ENCODE data around the gene OTOA. TPM values are rescaled to one million over a fixed set of nuclear protein-coding genes. Genes with fewer than 3 reads are reported as not detected.
"Not testable (repeated sequence)": the region's sequence is repeated elsewhere in the genome, so short reads cannot be mapped to it uniquely, and the experiment has no call there.

Gene OTOA
- not detected for polyA plus RNA-seq

- H3K27ac Mint-ChIP-seq: peak within 1 kb of the TSS in 2 of 3 donors; percentile 12 to 71
- H3K9me3 Mint-ChIP-seq: no peaks in the 10 kb centered on the region
Observed at GRCh38 chr16:21663889-21664647, at the start of gene OTOA. TSS of gene OTOA (plus strand) at chr16:21663968. CDS start at chr16:21678515, 14,547 bp downstream.

DNA sequence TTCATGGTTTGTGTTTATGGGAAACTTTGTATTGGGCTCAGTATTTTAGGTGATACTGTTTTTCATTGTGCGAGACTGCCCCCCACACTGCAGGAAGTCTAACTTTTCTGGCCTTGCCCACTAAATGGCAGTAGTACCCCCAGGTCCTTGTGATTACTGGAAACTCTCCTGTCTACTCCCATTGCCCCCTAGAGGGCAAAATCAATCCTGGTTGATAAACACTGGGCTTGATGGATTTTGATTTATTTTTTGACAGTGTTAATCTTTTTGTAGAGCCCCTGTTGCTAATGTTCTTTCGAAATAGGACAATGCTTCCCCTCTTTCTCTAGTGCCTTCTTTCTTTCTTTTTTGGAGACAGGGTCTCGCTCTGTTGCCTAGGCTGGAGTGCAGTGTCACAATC lies 48.9 kb upstream of the OTOA start:
- peak overlapping the region in 1 of 4 donors; percentile 68 for H3K4me3 Mint-ChIP-seq
- peaks cover 5% of the 10 kb centered on the region for H3K36me3 Mint-ChIP-seq
- no peak overlapping the region for H3K27ac Mint-ChIP-seq
- peaks cover 37 to 53% (median 48%) of the 10 kb centered on the region in 3 donors for H3K4me1 Mint-ChIP-seq
- H3K27me3 Mint-ChIP-seq: no peaks in the 10 kb centered on the region
- H3K9me3 Mint-ChIP-seq: no peaks in the 10 kb centered on the region

More at GRCh38 chr16:21663889-21664647, at the start of gene OTOA:
- H3K27me3 Mint-ChIP-seq: peaks cover 4% of the 10 kb centered on the region
- peaks cover 18 to 24% (median 20%) of the 10 kb centered on the region in 3 donors for H3K4me1 Mint-ChIP-seq
- H3K36me3 Mint-ChIP-seq: peaks cover 1% of the 10 kb centered on the region
- H3K4me3 Mint-ChIP-seq: peak within 1 kb of the TSS; percentile 61 to 93 (median 82)

GRCh38 chr16:21617607-21618006 lies 46.2 kb upstream of the OTOA start:
- Mint-ChIP-seq H3K9me3 (no peaks in the 10 kb centered on the region), H3K4me3 (peak overlapping the region in 1 of 4 donors; percentile 9), H3K4me1 (peaks cover 20 to 37% (median 32%) of the 10 kb centered on the region in 3 donors), H3K27me3 (no peaks in the 10 kb centered on the region), H3K27ac (peak overlapping the region in 2 of 3 donors; percentile 41 to 58), H3K36me3 (peaks cover 5% of the 10 kb centered on the region)

- Mint-ChIP-seq H3K27me3 (no peaks in the 10 kb centered on the region), H3K4me1 (peaks cover 17 to 33% (median 29%) of the 10 kb centered on the region in 3 donors), H3K4me3 (peak overlapping the region in 1 of 4 donors; percentile 9), H3K36me3 (peaks cover 3% of the 10 kb centered on the region), H3K27ac (no peak overlapping the region), H3K9me3 (no peaks in the 10 kb centered on the region)
Observed at GRCh38 chr16:21618281-21618680, 45.5 kb upstream of the OTOA start.

- no peak overlapping the region for H3K27ac Mint-ChIP-seq
- H3K4me1 Mint-ChIP-seq: peaks cover 16 to 28% (median 25%) of the 10 kb centered on the region in 3 donors
- no peaks in the 10 kb centered on the region for H3K9me3 Mint-ChIP-seq
- H3K4me3 Mint-ChIP-seq: no peak overlapping the region
- H3K27me3 Mint-ChIP-seq: no peaks in the 10 kb centered on the region
- peaks cover 10% of the 10 kb centered on the region for H3K36me3 Mint-ChIP-seq
Observed at GRCh38 chr16:21619765-21620425, 43.9 kb upstream of the OTOA start.

DNA sequence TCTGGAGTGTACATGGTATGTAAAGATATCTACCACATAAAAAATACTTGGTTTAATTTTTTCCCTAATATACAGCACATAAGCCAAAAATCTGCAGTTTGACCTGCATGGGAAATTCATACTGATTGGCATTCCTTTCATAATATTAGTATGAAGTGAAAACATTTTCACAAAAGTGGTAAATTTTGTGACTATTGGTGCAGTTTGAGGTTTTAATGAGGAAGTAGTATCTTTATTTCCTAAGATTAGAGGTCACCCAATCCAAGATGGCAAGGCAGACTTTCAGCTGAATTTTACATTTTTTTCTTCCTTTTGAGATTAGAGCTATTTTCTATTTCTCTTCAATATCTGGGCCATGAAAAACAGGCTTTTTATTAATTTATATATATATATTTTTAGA lies 43.2 kb upstream of the OTOA start:
- Mint-ChIP-seq H3K4me3 (no peak overlapping the region), H3K9me3 (no peaks in the 10 kb centered on the region), H3K27ac (no peak overlapping the region), H3K4me1 (peaks cover 12 to 26% (median 22%) of the 10 kb centered on the region in 3 donors), H3K27me3 (no peaks in the 10 kb centered on the region), H3K36me3 (peaks cover 10% of the 10 kb centered on the region)

- no peaks in the 10 kb centered on the region for H3K9me3 Mint-ChIP-seq
- H3K4me1 Mint-ChIP-seq: peaks cover 7 to 17% (median 11%) of the 10 kb centered on the region in 3 donors
- H3K27ac Mint-ChIP-seq: no peak overlapping the region
- no peak overlapping the region for H3K4me3 Mint-ChIP-seq
- peaks cover 13% of the 10 kb centered on the region for H3K36me3 Mint-ChIP-seq
- H3K27me3 Mint-ChIP-seq: no peaks in the 10 kb centered on the region
Observed at GRCh38 chr16:21622545-21622944, 41.2 kb upstream of the OTOA start.

DNA sequence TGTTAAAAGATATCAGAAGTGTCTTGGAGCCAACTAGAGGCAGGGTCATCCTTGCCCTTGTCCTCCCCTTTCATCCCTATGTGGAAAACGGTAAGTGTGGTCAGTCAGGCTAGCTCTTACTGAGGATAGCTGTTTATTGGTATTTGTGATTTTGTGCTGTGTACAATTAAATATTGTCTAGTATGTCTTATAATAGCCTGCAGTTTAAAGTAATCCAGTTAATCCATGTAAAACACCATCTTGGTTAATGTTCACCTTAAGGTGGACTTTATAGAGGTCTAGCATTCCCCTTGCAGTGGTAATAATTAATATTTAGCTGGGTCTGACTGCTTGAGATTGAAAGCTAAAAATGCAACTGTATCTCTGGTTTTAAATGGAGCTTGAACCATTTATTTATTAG lies 38.7 kb upstream of the OTOA start:
- no peak overlapping the region for H3K4me3 Mint-ChIP-seq
- H3K27ac Mint-ChIP-seq: no peak overlapping the region
- H3K27me3 Mint-ChIP-seq: no peaks in the 10 kb centered on the region
- H3K9me3 Mint-ChIP-seq: no peaks in the 10 kb centered on the region
- H3K4me1 Mint-ChIP-seq: peaks cover 2 to 7% (median 4%) of the 10 kb centered on the region in 3 donors
- H3K36me3 Mint-ChIP-seq: peaks cover 11% of the 10 kb centered on the region

DNA sequence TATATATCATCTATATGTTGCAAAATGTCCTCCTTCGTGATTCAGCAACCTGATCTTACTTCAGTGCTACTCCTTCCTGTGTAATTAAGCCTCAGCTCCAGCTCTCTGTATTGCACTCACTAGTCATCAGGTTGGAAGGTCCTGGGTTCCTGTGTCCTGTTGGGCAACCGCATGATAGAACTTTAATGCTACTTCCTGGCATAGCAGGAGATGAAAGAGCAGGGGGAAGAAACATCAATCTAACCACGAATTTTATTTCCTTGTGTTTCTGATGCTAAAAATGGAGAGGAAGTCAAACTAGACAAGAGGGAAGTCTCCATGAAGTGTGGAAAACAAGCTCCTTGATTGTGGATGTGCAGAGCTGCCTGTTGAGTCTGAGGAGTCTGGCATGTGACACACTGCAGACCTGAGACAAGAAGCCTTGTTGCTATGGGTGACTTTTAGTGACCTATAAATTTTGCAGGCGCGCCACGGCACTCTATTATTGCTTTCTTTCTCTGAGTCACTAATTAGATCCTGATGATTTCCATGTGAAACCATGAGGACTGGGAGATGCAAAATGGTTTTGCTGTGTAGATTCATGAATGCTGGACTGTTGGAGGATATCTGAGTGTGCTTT lies 37.0 kb upstream of the OTOA start:
- H3K4me3 Mint-ChIP-seq: no peak overlapping the region
- H3K4me1 Mint-ChIP-seq: peaks cover 2 to 6% (median 4%) of the 10 kb centered on the region in 3 donors
- H3K9me3 Mint-ChIP-seq: no peaks in the 10 kb centered on the region
- peaks cover 11% of the 10 kb centered on the region for H3K36me3 Mint-ChIP-seq
- H3K27ac Mint-ChIP-seq: peak overlapping the region in 2 of 3 donors; percentile 17 to 67
- no peaks in the 10 kb centered on the region for H3K27me3 Mint-ChIP-seq

DNA sequence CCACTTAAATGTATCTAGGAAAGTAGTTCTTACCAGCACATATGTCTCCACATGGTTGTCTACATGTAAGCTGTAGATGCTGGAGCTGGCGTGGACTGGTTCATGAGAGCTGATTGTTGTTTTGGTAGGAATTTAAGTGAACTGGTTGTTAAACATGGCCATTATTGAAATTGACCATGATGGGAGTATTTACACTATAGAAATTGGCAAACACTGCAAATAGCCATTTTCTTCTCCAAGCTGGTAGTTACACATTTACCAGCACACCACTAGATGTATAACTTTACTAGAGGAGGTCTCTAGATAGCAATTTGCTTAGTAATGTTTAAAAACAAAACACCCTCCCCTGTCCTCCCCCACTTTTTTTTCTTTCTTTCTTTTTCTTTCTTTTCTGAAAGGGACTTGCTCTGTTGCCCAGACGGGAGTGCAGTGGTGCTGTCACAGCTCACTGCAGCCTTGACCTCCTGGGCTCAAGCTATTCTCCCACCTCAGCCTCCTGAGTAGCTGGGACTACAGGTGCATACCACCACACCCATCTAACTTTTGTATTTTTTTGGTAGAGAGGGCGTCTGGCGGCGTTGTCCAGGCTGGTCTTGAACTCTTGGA lies 35.5 kb upstream of the OTOA start:
- Mint-ChIP-seq H3K27ac (no peak overlapping the region), H3K4me3 (no peak overlapping the region), H3K4me1 (peaks cover 2 to 6% (median 4%) of the 10 kb centered on the region in 3 donors), H3K36me3 (peaks cover 10% of the 10 kb centered on the region), H3K27me3 (no peaks in the 10 kb centered on the region), H3K9me3 (no peaks in the 10 kb centered on the region)

DNA sequence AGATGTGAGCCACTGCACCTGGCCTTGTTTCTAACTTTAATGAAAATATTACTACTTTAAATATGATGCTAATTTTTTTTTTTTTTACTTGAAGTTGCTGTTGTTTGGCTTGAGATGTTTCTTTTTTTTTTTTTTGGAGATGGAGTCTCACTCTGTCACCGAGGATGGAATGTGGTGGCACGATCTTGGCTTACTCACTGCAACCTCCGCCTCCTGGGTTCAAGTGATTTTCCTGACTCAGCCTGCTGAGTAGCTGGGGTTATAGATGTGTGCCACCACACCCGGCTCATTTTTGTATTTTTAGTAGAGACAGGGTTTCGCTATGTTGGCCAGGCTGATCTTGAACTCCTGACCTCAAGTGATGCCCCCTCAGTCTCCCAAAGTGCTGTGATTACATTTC lies 35.0 kb upstream of the OTOA start:
- Mint-ChIP-seq H3K9me3 (no peaks in the 10 kb centered on the region), H3K27me3 (no peaks in the 10 kb centered on the region), H3K4me3 (no peak overlapping the region), H3K27ac (no peak overlapping the region), H3K36me3 (peaks cover 5% of the 10 kb centered on the region), H3K4me1 (peaks cover 2 to 6% (median 4%) of the 10 kb centered on the region in 3 donors)

GRCh38 chr16:21629616-21630539 lies 33.9 kb upstream of the OTOA start:
- H3K4me3 Mint-ChIP-seq, H3K36me3 Mint-ChIP-seq, H3K9me3 Mint-ChIP-seq, H3K27me3 Mint-ChIP-seq, H3K27ac Mint-ChIP-seq, H3K4me1 Mint-ChIP-seq: not testable (repeated sequence)

DNA sequence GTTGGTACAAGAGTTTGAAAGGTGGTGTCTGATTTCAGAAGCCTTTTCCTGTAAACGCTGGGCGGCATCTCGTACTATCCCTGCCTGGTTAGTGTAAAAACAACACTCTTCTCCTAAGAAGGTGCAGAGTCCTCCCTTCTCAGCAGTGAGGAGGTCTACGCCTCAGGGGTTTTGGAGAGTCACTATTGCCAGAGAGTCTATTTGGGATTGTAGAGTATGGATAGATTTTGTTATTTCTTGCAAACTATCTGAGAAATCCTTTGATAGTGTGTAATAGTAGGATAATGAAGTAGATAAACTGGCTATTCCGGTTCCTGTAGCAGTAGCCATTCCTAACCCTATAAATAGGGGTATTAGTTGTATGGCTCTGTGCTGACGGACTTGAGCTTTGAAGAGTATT lies 32.9 kb upstream of the OTOA start:
- H3K9me3 Mint-ChIP-seq, H3K27me3 Mint-ChIP-seq, H3K36me3 Mint-ChIP-seq, H3K4me1 Mint-ChIP-seq, H3K4me3 Mint-ChIP-seq, H3K27ac Mint-ChIP-seq: not testable (repeated sequence)

GRCh38 chr16:21631376-21631775 lies 32.4 kb upstream of the OTOA start:
- not testable (repeated sequence) for H3K36me3 Mint-ChIP-seq, H3K4me1 Mint-ChIP-seq, H3K4me3 Mint-ChIP-seq, H3K27me3 Mint-ChIP-seq, H3K9me3 Mint-ChIP-seq, H3K27ac Mint-ChIP-seq
